Neural cell (in vitro differentiated cells): ENCODE results near the gene ACSM6.

Experiments used
- CTCF ChIP-seq: fragments of 450-650 bp; IDR thresholded peaks from 2 replicates; pipeline ENCODE4 v1.5.1; 2014; ENCODE audit warnings: antibody characterized with exemption, mild to moderate bottlenecking, moderate library complexity; ENCODE audit not compliant: poor library complexity, severe bottlenecking
- EP300 ChIP-seq: fragments of 450-650 bp; conservative IDR thresholded peaks from 2 replicates; pipeline ENCODE4 v1.6.1; 2014; ENCODE audit warnings: antibody characterized with exemption, mild to moderate bottlenecking, moderate library complexity; ENCODE audit not compliant: poor library complexity, severe bottlenecking
- EZH2 ChIP-seq: fragments of 200-600, 300-800 bp; shearing (Covaris generic), sonication (generic); IDR thresholded peaks from 2 replicates; pipeline ENCODE4 v1.6.1; 2014; ENCODE audit warnings: antibody characterized with exemption, low read length, borderline replicate concordance, mild to moderate bottlenecking; ENCODE audit not compliant: insufficient read depth, poor library complexity, severe bottlenecking
- POLR2AphosphoS5 ChIP-seq: IDR thresholded peaks from 2 replicates; pipeline ENCODE4 v1.6.1; 2012
- RAD21 ChIP-seq: fragments of 450-650 bp; conservative IDR thresholded peaks from 2 replicates; pipeline ENCODE4 v1.6.1; 2014; ENCODE audit warnings: antibody characterized with exemption, mild to moderate bottlenecking, moderate library complexity
- REST ChIP-seq: IDR thresholded peaks from 2 replicates; pipeline ENCODE4 v1.6.1; 2012; ENCODE audit warnings: borderline replicate concordance
- SMC3 ChIP-seq: fragments of 450-650 bp; conservative IDR thresholded peaks from 2 replicates; pipeline ENCODE4 v1.6.1; 2014; ENCODE audit warnings: antibody characterized with exemption, mild to moderate bottlenecking, moderate library complexity; ENCODE audit not compliant: poor library complexity

- TF ChIP-seq CTCF (no peak), EZH2 (no peak), RAD21 (no peak), REST (no peak), EP300 (no peak), POLR2AphosphoS5 (no peak), SMC3 (no peak)
Measured at GRCh38 chr10:95221124-95221523, 27.1 kb downstream of the ACSM6 start.
